Ramos (cell line): ENCODE measurements around the gene GFY.
"Not testable (repeated sequence)": the region's sequence is repeated elsewhere in the genome, so short reads cannot be mapped to it uniquely, and the experiment has no call there.

Experiments
- in situ Hi-C: fragments of 300-500 bp; cut with MboI; formaldehyde crosslinking; loops from one replicate; pipeline ENCODE4 v1.14.3; 2022; ENCODE audit warnings: low sequenced_read_pairs; ENCODE audit not compliant: unreplicated experiment

The GFY gene

DNA sequence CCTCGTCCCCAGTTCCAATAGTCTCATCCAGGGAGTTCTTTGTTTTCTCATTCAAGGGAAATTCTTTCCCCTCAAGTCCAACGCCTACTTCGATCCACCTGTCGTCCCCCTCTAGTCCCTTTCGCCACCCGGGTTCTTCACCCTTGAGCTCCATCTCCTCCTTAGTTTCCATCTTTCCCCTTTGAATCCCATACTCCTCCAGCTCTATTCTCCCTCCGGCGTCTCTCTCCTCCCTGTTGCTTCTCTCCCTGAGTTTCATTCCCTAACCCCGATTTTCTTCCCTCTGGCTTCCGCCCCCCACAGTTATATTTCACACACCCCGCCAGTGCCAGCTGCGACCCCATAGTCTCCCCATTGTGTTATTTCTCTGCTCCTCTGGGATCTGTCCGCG, 16.8 kb downstream of the GFY start:
- in situ Hi-C loops: no loop called here

DNA sequence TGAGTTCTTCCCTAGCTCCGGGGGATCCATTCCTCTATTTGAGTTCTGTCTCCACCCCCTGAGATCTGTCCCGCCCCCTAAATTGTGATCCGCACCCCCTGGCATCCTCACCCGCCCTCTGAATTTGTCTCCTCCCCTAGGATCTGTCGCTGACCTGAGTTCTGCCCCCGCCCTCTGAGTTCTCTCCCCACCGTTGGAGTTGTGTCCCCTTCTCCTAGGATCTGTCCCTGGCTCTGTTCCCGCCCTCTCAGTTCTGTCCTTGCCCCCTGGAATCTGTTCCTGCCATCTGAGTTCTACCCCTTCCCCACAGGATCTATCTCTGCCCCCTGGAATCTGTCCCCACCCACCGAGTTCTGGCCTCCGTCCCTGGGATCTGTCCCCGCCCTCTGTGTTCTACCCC, 17.2 kb downstream of the GFY start:
- in situ Hi-C loops: no loop called here

DNA sequence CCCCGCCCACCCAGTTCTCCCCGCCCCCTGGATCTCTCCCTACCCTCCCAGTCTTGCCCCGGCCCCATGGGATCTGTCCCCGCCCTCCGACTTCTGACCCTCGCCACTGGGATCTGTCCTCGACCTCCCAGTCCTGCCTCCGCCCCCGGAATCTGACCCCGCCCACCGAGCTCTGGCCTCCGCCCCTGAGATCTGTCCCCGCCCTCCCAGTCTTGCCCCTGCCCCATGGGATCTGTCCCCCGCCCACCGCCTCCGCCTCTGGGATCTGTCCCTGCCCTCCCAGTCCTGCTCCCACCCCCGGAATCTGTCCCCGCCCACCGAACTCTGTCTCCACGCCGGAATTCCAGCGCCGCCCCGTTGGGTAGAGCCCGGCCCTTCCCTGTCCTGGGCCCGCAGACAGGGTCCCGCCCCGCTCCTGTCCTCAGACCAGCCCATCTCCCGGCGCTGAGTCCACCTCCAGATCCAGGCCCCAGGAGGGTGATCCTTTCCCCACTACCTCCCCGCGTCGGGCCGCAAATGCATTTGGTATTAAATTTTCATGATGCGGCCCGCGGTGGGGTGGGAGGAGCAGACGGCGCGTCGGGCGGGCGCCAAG, 17.7 kb downstream of the GFY start:
- in situ Hi-C loops: no loop called here

DNA sequence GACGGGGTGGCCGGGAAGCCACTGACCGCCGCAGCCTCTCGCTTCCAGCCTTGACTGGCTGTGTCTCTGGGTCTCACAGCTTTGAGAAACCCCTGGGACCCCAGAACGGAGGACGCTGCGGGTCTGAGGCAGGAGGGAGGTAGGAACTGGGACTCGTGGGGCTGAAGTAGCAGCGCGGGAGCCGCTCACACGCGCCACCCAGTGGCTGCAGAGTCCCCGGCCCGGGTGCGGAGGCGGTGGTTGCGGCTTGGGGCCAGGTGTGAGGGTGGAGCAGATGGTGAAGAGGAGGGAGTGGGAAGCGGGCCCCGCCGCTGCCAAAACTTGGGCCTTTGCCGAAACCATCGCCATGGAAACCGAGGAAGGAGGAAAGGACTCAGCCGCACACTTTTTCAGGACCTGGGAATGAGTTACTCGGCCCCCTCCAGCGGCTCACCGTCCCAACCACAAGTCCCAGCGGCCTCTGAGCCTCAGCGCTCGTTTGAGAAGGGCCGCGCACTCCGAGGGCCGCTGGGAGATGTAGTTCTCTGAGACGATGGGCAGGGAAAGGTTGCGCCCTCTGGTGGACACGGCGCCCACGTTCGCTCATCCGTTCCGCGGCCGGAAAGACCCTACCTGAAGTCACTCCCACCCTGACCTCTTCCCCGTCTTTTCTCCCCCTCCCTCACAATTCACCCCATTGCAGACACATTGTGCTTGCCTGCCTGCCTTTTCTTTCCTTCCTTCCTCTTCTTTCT, 18.3 kb downstream of the GFY start:
- in situ Hi-C loops: no loop called here

DNA sequence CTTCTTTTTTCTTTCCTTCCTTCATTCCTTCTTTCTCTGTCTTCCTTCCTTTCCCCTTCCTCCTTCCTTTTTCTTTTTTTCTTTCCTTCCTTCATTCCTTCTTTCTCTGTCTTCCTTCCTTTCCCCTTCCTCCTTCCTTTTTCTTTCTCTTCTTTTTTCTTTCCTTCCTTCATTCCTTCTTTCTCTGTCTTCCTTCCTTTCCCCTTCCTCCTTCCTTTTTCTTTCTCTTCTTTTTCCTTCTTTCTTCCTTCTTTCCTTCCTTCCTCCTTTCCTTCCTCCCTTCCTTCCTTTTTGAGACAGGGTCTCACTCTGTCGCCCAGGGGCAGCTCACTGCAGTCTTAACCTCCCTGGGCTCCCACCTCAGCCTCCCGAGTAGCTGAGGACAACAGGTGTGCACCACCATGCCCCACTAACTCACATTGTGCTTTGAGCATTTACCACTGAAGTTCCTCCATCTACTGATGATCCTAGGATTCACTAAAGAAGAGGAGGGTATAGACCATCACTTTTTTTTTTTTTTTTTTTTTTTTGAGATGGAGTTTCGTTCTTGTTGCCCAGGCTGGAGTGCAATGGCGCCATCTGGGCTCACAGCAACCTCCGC, 19.0 kb downstream of the GFY start:
- in situ Hi-C loops: not testable (repeated sequence)

DNA sequence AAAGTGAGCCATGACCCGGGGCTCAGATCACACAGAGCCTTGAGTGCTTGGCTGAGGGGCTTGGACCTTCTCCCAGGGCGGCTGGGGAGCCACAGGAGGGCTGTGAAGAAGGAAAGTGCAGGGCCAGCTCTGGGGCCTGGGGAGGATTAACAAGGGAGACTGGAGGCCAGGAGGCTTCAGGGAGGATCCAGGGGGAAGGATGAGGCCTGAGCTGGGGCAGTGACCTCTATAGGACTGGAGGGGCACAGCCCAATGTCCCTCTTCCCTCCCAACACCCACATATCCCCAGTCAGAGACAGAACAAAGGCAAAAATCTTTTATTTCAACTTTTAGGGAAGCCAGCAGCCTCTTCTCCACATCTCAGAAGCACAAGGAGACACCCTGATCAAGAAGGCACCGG, 20.8 kb downstream of the GFY start:
- in situ Hi-C loops: no loop called here

DNA sequence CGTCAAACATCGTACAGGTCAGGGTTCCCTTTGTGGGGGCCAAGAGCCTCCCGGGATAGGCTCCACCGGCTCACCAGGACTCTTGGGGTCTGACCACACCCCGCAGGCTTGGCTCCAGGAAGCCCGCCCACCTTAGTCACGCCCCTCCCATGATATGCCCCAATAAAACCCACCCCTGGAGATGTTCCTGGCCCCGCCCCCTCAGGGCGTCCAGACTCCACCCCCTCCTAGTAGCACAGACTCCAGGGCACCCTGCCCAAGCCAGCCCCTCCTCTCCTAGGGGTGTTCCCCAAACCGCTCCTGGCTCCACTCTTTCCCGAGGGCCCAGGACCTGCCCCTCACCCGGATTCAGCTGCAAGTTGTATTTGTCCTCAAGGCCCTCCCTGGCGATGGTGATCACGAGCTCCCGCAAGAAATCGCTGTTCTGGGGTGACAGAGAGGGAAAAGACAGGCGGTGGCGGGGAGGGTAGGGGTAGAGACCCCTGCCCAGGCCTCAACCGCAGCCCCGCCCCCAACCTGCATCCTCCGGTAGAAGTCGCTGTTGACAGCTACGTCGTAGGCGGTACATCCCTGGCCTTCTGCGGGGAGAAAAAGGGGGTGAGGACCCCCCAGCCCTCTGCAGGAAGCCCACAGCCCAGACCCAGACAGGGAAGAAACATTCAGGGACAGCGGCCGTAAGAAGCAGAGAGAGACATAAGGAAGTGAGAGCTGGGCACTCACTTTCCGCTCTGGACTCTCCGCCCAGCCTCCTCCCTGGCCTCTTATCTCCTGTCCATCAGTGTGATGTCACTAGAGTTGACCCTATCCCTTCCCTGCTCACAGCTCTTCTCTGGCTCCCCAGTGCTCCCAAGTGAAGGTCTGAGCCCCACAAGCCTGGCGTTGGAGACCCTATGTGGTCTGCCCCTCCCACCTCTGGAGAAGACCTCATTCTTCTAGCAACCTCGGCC, 22.6 kb downstream of the GFY start:
- in situ Hi-C loops: no loop called here

DNA sequence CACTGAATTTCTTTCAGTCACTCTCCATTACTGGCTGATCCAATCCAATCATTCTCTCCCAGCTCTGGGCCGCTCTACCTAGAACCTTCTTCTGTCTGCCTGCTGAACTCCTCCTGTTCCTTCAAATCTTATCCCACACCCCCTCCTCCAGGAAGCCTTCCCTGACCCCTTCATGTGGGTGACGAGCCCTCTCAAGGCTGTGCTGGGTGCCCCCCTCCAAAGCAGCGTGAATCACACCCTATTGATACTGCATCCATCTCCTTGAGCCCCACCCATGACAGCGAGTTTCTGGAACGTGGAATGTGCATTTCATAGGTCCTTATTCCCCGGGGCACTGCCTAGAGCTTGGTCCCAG, 23.2 kb downstream of the GFY start:
- in situ Hi-C loops: no loop called here

DNA sequence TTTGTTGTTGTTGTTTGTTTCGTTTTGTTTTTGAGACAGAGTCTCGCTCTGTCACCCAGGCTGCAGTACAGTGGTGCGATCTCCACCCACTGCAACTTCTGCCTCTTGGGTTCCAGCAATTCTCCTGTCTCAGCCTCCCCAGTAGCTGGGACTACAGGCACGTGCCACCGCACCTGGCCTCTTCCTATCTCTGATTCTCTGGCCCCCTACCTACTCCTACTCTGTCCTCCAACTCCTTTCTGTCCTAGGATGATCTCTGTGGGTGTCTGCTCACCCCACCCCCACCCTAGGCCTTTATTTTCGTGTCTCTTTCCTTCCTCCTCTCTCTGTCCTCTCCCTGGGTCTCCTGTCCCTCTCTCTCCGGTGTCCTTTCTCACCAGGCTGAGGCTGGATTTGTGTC, 25.2 kb downstream of the GFY start:
- in situ Hi-C loops: no loop called here

DNA sequence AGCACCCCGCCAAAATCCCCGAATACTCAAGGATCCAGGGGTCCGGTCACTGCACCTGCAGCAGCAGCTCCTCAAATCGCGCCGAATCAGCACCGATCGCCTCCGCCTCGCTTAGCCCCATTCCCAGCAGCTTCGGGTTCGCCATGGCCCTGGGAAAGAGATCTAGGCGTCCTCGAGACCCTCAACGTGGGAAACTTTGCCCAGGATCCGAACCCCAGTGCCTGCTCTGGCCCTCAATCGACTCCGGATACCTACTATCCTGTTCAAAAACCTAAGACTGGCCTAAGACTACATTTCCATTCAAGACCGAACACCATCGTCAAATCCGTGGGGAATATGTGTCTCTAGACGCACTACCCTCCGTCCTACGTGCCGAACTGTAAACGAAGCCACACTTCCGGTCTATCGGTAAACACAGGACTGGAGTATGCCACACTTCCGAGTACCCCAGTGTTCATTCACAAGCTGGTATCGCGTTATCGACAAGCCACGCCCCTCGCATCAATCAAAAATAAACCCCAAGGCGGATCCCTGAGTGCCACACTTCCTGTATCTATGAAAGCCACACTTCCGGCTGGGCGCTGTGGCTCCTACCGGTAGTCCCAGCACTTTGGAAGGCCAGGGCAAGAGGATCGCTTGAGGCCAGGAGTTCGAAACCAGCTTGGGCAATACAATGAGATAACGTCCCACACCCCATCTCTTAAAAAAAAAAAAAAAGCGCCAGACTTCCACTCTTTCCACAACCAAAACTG, 26.4 kb downstream of the GFY start, which contains the start of gene PIH1D1:
TSS of gene PIH1D1 (minus strand) at position 385 of the 752 bp plus-strand sequence. CDS start at position 145, 240 bp downstream.
- in situ Hi-C loops: no loop called here

DNA sequence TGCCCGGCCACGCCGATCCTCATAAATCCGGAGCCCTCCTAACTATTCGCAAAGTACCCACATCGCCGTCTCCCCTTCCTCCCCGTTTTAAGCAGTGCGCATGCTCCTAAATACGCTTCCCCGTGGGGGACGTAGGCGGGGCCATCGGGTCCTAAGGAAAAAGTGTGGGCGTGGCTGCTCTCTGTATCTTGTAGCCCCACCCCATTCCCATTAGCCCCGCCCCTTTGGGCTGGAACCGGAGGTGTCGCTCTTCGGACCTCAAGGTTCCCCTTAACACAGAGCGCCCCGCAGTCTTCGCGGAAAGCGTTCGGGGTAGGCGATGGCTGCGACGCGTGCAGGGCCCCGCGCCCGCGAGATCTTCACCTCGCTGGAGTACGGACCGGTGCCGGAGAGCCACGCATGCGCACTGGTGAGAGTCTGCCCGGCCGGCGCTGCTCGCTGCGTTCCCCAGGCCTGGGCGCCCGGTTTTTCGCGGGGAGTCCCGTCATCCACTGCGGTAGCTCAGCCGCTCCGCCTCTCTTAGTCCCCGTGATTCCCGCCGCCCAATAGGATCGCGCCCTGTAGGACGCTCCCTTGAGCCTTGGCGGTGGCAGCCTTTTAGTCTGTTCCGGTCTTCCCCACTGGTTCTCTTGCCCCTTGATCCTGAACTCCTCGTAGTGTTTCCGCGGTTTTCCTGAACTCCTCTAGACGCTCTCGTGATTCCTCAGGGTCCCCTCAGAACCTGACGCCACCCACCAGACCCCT, 28.0 kb downstream of the GFY start, which contains the start of gene ALDH16A1:
TSS of gene ALDH16A1 (plus strand) at position 213 of the 744 bp plus-strand sequence. CDS start at position 320, 107 bp downstream.
- in situ Hi-C loops: no loop called here

DNA sequence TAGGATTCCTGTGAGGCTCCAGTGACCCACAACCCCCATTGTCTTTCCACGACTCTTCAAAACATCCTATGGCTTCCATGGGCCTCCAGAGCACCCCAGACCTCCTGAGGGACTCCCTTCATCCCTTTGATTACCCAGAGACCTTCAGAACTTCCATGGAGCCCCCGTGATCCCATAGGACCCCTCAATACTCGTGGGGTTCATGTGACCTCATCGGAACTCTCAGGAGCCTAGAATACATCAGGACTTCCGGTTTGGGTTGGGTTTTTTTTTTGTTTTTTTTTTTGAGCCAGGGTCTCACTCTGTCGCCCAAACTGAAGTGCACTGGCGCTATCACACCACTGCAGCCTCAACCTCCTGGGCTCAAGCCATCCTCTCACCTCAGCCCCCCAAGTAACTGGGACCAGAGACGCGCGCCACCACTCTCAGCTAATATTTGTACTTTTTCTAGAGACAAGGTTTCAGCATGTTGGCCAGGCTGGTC, 28.6 kb downstream of the GFY start:
- in situ Hi-C loops: no loop called here

DNA sequence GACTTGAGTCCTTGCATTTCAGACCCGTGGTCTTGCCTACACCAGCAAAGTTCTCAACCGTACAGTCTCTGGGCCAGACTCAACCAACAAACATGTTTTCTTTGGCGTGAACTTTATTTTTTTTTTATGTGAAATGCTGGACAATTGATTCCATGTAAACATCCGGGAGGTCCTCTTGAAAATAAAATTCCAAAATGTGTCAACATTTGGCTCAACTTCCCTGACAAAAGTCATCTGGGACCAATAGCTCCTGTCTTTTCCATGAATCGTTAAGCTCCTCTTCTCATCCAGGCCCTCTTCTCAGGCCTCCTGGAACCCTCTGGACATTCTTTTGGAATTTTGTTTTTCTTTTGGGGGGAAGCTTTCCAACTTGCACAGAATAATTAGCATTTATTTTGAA, 30.6 kb downstream of the GFY start:
- in situ Hi-C loops: no loop called here

DNA sequence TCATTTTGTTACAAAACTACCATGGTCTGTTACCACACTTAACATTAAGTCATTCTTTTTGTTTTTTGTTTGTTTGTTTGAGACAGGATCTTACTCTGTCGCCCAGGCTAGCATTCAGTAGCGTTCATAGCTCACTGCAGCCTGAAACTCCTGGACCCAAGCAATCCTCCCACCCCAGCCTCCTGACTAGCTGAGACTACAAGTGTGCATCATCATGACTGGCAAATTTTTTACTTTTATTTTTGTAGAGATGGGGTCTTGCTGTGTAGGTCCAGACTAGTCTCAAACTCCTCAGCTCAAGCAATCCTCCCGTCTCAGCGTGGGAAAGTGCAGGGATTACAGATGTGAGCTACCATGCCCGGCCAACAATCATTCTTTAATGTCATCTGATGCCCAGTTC, 31.1 kb downstream of the GFY start:
- in situ Hi-C loops: no loop called here

DNA sequence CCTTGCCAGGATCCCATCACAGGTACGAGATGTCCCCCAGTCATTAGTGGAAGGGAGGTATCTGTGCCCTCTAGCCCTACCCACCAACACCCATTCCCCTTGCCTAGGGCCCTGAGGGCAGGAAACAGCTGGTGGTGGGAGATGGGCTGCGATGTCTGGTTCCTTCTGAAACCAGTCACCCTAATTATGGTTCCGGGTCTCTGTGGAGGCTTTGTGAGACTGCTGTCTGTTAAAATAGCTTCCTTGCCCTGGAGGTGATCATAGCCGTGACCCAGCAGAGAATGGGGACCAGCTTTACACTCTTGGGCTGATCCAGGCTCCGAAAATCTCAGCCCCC, 33.3 kb downstream of the GFY start:
- in situ Hi-C loops: no loop called here

DNA sequence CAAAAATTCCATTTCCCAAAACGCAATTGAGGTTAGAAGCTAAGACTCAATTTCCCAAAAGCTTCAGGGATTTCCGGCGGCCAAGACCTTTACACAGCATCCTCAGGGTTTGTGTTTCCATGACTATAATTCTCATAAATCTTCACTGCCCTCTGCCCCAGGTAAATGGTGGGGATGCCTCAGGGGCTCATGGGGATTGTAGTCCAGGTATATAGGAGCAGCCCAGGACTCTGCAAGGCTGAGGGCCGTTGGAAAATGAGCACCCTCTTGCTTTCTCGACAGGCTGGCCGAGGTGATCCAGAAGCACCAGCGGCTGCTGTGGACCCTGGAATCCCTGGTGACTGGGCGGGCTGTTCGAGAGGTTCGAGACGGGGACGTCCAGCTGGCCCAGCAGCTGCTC, 34.2 kb downstream of the GFY start:
- in situ Hi-C loops: no loop called here

DNA sequence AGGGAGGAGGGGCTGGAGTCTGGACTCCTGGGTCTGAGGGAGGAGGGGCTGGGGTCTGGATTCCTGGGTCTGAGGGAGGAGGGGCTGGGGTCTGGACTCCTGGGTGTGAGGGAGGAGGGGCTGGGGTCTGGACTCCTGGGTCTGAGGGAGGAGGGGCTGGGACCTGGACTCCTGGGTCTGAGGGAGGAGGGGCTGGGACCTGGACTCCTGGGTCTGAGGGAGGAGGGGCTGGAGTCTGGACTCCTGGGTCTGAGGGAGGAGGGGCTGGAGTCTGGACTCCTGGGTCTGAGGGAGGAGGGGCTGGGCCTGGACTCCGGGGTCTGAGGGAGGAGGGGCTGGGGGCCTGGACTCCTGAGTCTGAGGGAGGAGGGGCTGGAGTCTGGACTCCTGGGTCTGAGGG, 35.9 kb downstream of the GFY start:
- in situ Hi-C loops: not testable (repeated sequence)

DNA sequence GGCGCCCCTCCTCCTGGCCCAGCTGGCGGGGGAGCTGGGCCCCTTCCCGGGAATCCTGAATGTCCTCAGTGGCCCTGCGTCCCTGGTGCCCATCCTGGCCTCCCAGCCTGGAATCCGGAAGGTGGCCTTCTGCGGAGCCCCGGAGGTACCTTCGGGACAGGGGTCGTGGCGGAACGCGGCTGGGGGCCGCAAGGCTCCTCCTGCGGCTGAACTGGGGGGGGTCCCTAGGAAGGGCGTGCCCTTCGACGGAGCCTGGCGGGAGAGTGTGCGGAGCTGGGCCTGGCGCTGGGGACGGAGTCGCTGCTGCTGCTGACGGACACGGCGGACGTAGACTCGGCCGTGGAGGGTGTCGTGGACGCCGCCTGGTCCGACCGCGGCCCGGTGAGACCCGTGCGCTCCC, 36.5 kb downstream of the GFY start:
- in situ Hi-C loops: no loop called here

DNA sequence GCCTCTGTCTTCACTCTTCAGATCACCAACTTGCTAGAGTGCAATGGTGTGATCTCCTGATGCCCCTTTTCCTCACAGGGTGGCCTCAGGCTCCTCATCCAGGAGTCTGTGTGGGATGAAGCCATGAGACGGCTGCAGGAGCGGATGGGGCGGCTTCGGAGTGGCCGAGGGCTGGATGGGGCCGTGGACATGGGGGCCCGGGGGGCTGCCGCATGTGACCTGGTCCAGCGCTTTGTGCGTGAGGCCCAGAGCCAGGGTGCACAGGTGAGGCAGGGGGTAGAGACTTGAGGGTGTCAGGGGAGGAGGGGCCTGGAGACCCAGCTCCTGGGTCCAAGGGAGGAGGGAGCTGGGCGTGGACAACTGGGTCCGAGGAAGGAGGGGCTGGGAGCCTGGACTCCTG, 37.3 kb downstream of the GFY start:
- in situ Hi-C loops: no loop called here
